HG03108 (cell line): ENCODE results near the gene ASB13.

ENCODE experiments used
- ATAC-seq: cut with Tn5 transposase; IDR thresholded peaks from one replicate; pipeline ENCODE4 v1.9.1; 2021; ENCODE audit warnings: moderate library complexity; ENCODE audit not compliant: unreplicated experiment

Gene ASB13

GRCh38 chr10:5591336-5591824, 75.0 kb downstream of the ASB13 start:
- ATAC-seq, result no peak

- ATAC-seq, result no peak
Measured at GRCh38 chr10:5590816-5591215, 75.6 kb downstream of the ASB13 start.

- no peak for ATAC-seq
Measured at GRCh38 chr10:5589661-5590511, 76.5 kb downstream of the ASB13 start.

GRCh38 chr10:5589011-5589660, 77.3 kb downstream of the ASB13 start:
- no peak for ATAC-seq
